Spinal cord (tissue), 10 donors: ENCODE results near the gene CACNA1H. TPM values are rescaled to one million over a fixed set of nuclear protein-coding genes. Genes with fewer than 3 reads are reported as not detected.
A peak's percentile ranks its signal among the peaks of the same experiment; 100 is the strongest.

Experiments
- DNase-seq, 6 donors: peaks; one replicate each; pipeline versions ENCODE4 v3.0.0 to v3.0.0-alpha.2; 2013 to 2015; ENCODE audit warnings: low spot score in 6 of 6, low read depth in 4 of 6
- H3K27ac ChIP-seq: one replicate; pipeline ENCODE4 v1.5.1; 2013; ENCODE audit warnings: low read depth, low read length, control low read depth
- H3K27me3 ChIP-seq: one replicate; pipeline ENCODE4 v1.6.1; 2013; ENCODE audit warnings: low read length; ENCODE audit not compliant: control insufficient read depth, insufficient read depth
- H3K36me3 ChIP-seq: one replicate; pipeline ENCODE4 v1.6.1; 2013; ENCODE audit warnings: low read length; ENCODE audit not compliant: control insufficient read depth, insufficient read depth
- H3K4me1 ChIP-seq: one replicate; pipeline ENCODE4 v1.6.1; 2013; ENCODE audit warnings: low read length; ENCODE audit not compliant: control insufficient read depth, insufficient read depth
- H3K4me3 ChIP-seq: one replicate; pipeline ENCODE4 v1.5.1; 2013; ENCODE audit warnings: low read depth, low read length, control low read depth
- H3K9me3 ChIP-seq: one replicate; pipeline ENCODE4 v1.6.1; 2013; ENCODE audit warnings: low read length; ENCODE audit not compliant: control insufficient read depth, insufficient read depth
- WGBS: methylation state at CpG from one replicate; pipeline ENCODE4 v1.1.5; 2013; ENCODE audit warnings: missing lambda C conversion rate; ENCODE audit not compliant: insufficient coverage; 5-methylcytosine and 5-hydroxymethylcytosine counted together
- polyA plus RNA-seq, 2 donors: library from polyadenylated mRNA; unstranded; fragments of 120-200 nt; gene quantifications; one replicate each; pipeline ENCODE4 v1.2.1, GENCODE V29; 2013; ENCODE audit not compliant: insufficient read length in 2 of 2
- total RNA-seq, 2 donors: library from RNA; depleted of rRNA in 1 of 2; stranded (reverse); fragments of 120-200 nt in 1 of 2; fragments of >200 nt in 1 of 2; gene quantifications; one replicate each; pipeline versions ENCODE4 v1.2.3 to v1.2.4, GENCODE V29; 2013 to 2014
- donor health status: healthy.

Gene CACNA1H
- total and polyA plus RNA-seq, 4 donors: 7.8 to 20.1 (median 13.1) TPM

DNA sequence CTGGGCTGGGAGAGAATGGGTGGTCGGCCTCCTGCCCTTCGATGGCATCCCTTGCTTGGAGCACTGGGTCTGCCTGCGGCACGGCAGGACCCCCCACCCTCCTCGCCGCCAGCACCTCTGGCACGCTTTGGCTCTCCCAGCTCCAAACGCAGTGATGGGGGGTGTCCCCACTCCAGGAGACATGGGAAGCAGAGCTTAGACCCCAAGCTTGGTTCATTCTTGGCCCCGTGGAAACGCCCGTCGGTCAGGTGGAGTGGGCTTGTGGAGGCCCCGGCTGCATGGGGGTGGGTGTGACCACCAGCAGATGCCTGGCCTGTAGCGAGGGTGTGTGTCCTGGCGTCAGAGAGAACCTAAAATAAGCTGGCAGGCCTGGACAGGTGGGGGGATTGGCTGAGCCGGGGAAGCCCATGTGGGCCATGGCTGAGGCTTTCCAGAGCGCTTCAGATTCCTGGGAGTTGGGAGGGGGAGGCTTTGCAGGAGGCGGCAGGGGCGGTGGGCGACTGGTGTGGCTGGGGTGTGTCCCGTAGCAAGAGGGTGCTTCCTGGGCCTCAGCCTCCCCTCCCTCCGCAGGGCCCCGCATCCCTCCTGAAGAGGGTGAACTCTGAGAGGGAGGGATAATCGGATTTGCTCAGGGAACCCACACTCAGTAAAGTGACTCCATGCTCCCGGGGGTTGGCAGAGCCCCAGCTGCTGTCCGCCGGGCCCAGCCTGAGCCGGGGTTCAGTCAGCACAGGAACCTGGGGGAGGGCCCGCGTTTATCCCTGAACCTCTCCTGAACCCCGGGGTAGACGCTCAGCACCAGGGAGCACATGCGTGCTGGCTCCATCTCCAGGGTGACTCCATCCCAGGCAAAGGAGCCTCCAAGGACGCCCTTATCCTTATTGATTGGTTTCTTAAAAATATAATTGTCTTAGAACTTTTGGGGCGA, 3.4 kb downstream of the CACNA1H start:
- H3K36me3 ChIP-seq: peaks cover 56% of the 10 kb centered on the region
- no peak overlapping the region for H3K4me3 ChIP-seq
- 82% methylated on average over 27 of the region's 35 CpGs for WGBS
- no peak for DNase-seq
- H3K27ac ChIP-seq: no peak overlapping the region
- peaks cover 24% of the 10 kb centered on the region for H3K27me3 ChIP-seq
- peaks cover 62% of the 10 kb centered on the region for H3K4me1 ChIP-seq
- H3K9me3 ChIP-seq: no peaks in the 10 kb centered on the region

DNA sequence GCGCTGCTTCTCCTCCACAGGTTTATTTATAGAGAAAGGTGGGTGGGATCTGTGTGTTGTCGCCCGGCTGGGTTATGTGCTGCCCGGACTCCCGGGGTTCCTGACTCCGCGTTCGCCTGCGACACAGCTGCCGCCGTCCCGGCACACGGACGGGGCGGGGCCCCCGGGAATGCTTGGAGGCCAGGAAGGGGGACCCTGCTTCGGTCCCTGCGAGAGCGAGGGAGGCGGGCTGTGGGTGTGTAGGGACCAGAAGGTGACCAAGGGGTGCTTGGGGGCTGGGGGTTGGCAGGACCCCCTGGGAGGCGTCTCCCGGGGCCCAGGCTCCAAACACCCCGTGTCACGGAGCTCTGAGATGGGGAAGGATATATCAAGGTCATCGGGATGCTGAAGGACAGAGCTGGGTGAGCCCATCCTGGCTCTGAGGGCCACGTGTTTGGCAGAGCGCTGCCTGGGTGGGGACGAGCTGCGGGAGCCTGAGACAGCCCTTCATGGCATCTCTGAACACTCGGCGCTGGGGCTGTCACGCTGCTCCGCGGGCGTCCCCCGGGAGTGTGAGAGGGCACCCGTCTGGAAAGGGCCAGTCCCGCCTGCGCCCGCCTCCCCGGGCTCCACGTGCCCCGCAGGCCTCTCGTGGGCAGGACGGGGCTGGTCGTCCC, 4.2 kb downstream of the CACNA1H start:
- Histone ChIP-seq H3K9me3 (no peaks in the 10 kb centered on the region), H3K27ac (no peak overlapping the region), H3K27me3 (peaks cover 24% of the 10 kb centered on the region), H3K36me3 (peaks cover 64% of the 10 kb centered on the region), H3K4me3 (no peak overlapping the region), H3K4me1 (peaks cover 63% of the 10 kb centered on the region)
- WGBS: 92% methylated on average over 45 of the region's 46 CpGs
- DNase-seq: no peak

DNA sequence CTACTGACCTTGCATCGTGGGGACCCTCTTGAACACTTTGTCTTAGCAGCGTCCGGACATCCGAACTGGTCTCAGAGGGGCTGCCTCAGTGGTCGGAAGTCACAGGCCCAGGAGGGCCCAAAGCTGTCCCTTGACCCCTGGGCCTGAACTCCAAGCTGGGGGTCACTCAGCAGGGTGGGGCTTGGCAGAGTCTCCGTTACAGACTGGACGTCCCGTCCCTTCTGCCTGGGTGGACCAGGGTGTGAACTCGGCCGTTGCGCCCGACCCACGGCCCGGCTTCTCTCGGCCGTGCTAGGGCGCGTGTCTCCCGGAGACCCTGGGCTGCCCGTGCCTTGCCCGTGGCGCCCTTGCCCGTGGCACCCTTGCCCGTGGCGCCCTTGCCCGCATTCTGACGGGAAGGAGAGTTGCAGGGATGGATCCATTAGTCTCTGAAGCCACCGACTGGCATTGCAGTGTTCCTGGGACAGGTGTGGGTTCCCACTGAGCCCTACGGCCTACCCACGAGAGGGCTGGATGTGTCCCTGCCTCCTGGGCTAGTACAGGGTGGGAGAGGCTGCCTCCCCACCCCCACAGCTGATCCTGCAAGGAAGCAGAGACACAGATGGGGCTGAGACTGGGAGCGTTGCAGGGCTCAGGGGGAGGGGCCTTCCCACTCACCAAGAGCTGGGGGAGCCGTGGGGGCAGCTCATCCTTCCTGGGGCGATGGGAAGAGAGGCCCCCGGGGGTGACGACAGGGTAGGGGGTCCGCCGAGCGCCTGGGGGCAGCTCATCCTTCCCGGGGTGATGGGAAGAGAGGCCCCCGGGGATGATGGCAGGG, 4.9 kb downstream of the CACNA1H start:
- H3K36me3 ChIP-seq: peaks cover 70% of the 10 kb centered on the region
- WGBS: 92% methylated on average over 31 of the region's 40 CpGs
- H3K9me3 ChIP-seq: no peaks in the 10 kb centered on the region
- no peak for DNase-seq
- no peak overlapping the region for H3K27ac ChIP-seq
- H3K4me3 ChIP-seq: no peak overlapping the region
- peaks cover 62% of the 10 kb centered on the region for H3K4me1 ChIP-seq
- H3K27me3 ChIP-seq: peaks cover 24% of the 10 kb centered on the region

DNA sequence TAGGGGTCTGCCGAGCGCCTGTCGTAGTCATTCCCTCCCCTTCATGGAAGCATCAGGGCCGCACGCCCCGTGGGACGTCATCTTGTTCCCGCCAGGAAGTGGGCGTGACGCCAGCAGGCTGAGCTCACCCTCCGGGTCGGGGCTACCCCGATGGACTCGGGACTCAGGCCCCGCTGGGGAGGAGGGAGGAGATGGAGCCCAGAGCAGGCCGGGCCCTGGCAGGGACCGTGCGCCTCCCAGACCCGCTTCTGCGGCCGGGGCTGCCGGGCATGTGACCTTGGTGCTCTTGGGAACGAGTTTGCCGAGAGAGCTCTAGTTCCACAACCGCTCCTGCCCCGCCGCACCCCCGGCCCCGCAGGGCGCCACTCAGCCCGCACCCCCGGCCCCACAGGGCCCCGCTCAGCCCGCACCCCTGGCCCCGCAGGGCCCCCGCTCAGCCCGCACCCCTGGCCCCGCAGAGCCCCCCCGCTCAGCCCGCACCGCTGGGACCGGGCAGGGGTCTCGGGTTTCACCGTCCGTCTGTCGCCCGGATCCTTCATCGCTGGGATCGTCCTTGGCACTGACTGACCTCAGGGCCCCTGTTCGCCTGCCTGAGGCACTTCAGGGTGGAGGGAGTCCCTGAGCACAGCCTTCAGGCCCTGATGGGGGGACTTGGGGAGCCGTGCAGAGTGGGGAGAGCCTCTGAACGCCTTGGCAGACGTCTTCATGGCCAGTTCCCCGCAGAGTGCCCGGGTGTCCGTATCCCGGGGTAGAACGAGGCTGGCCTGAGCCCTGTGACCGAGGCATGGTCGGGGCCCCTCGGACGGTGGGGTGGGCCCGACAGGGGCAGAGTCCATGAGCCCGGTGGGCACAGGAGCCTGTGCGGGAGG, 5.8 kb downstream of the CACNA1H start:
- peaks cover 65% of the 10 kb centered on the region for H3K4me1 ChIP-seq
- 52% methylated on average over 53 of the region's 65 CpGs for WGBS
- no peak overlapping the region for H3K27ac ChIP-seq
- no peak for DNase-seq
- no peak overlapping the region for H3K4me3 ChIP-seq
- H3K27me3 ChIP-seq: peaks cover 24% of the 10 kb centered on the region
- no peaks in the 10 kb centered on the region for H3K9me3 ChIP-seq
- peaks cover 78% of the 10 kb centered on the region for H3K36me3 ChIP-seq

DNA sequence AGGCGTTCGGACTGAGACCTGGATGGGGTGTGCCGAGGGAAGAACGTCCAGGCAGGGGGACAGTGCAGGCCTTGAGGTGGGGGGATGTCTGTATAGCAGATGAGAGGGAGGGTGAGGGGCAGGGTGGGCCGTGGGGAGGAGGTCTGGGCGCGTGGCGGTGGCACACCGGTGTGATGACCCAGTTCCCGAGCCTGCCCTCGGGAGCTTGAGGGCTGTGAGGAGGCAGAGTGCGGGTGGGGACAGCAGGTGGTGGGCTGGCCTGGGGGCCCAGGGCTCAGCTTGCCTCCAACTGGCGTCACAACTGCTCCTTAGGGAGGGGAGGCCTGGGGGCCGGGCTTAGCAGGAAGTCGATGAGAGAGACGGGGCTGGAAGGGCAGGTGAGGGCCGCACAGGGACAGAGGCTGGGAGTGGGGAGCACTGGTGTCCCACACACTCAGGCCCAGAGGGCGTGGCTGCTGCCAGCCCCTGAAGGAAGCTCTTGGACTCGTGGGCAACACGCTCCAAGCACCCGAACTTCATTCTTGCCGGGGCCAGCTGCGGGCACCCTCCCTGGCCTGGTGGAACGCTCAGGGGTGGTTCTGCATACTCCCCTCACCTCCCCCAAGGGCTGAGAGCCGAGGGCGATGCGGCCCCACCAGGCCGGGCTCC, 6.5 kb downstream of the CACNA1H start:
- Histone ChIP-seq H3K27me3 (peaks cover 19% of the 10 kb centered on the region), H3K4me1 (peaks cover 60% of the 10 kb centered on the region), H3K9me3 (no peaks in the 10 kb centered on the region), H3K4me3 (no peak overlapping the region), H3K36me3 (peaks cover 86% of the 10 kb centered on the region), H3K27ac (no peak overlapping the region)
- 55% methylated on average over 24 of the region's 28 CpGs for WGBS
- DNase-seq: no peak

DNA sequence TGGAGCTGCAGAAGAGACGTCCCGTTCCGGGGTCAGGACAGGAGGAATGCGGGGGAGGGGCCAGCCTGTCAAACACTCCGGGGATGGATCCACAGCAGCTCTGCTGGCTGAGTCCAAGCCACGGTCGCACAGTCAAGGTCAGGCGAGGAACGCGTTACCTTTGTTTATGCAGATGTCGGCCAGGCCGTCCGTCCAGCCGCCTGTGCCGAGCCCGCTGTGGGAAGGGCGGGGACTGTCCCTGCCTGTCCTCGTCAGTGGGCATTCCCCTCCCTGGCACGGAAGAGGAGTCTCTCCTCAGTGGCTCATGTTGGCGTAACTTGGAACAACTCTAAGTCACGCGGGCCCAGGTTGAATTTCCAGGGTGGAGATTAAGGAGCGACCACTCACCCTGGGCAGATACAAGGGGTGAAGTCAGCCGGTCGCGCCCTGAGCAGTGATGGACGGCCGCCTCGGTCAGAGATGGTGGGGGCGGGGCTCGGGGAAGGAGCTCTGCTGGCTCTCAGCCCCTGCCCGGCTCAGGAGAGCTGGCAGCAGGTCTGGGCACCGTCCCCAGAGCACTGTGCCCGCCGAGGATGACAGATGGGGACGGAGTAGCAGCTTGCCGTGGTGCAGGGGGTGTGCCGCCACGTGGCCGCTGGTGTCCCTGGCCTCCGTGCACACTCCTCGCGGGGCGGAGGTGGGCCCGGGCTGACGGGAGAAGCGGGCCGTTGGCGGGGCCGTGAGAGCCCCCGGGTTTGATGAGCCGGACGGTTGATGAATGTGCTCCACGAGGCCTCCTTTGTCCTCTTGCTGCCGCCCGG, 7.3 kb downstream of the CACNA1H start:
- WGBS: 20% methylated on average over 53 of the region's 56 CpGs
- H3K27me3 ChIP-seq: peaks cover 14% of the 10 kb centered on the region
- peaks cover 57% of the 10 kb centered on the region for H3K4me1 ChIP-seq
- H3K27ac ChIP-seq: no peak overlapping the region
- H3K4me3 ChIP-seq: no peak overlapping the region
- no peaks in the 10 kb centered on the region for H3K9me3 ChIP-seq
- peak in 2 of 6 donors; percentile 69 to 85 for DNase-seq
- peaks cover 87% of the 10 kb centered on the region for H3K36me3 ChIP-seq

DNA sequence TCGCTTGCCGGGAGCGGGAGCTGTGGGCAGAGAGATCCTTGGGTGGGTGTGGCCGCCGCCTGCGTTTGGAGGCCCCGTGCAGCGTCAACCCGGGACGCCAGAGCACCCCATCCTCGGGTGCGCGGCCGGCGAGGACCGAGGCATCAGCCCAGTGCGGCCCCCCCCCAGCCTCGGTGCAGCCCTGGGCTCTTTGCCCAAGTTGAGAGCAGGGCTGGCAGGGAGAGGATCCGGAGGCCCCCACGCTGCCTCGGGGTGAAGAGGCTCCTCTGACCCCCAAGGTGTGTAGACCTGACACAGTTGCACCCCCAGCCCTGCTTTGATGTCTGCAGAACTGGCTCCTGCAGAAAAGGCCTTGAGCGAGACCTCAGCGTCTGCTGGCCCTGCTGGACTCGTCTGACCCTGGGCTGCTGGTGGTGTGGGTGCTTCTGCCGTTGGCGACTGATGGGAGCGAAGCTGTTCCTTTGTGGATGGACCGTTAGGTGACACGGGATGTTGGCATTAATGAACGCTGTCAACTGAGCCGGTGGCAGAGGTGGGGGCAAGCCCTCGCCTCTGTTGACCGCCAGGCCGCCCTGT, 8.0 kb downstream of the CACNA1H start:
- H3K4me3 ChIP-seq: no peak overlapping the region
- 39% methylated on average over 28 of the region's 34 CpGs for WGBS
- H3K36me3 ChIP-seq: peaks cover 87% of the 10 kb centered on the region
- H3K9me3 ChIP-seq: no peaks in the 10 kb centered on the region
- H3K27me3 ChIP-seq: peaks cover 11% of the 10 kb centered on the region
- peaks cover 57% of the 10 kb centered on the region for H3K4me1 ChIP-seq
- DNase-seq: no peak
- H3K27ac ChIP-seq: no peak overlapping the region
